ENCODE data around the gene LZTS2. TPM values are rescaled to one million over a fixed set of nuclear protein-coding genes. Genes with fewer than 3 reads are reported as not detected.
"Not testable (repeated sequence)": the region's sequence is repeated elsewhere in the genome, so short reads cannot be mapped to it uniquely, and the experiment has no call there.

LZTS2 gene
- polyA plus RNA-seq, 1 experiment: 33.3 TPM

DNA sequence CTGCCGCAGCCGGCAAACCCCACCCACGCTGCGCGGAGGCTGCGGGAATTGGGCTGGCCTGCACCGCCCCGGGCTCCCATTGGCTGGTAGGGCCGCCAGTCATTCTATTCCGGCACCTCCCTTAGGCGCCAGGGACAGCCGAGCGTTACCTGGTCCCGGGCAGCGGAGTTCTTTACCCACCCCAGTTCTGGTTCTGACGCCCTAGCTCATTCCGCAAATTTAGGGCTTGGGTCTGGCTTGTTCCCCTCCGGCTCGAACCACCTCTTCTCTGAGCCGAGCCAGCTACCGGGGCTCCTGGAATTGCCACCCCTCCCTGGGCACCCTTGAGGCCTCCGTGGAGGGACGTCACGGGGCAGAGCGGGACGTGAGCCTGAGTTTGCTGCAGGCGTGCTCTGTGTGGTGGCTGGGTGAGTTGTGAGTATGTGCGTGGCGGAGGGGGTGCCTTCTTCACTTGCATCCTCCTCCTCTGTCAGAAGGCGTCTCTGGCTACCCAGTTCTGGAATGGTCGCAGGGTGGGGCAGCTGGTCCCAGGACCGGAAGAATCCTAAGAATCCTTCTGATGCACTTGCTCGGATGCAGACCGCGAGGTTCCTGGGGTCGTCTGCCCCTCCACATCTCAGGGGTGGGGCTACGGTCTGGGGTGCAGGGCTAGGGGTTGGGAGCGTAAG lies 31.7 kb downstream of the LZTS2 start, which contains the start of the genes PDZD7 and SFXN3:
Gene PDZD7 (minus strand): TSS at position 2 of the 668 bp plus-strand sequence. CDS start 910 bp downstream, outside the sequence.
Gene SFXN3 (plus strand): TSS at position 107 of the 668 bp plus-strand sequence. CDS start 3,461 bp downstream, outside the sequence.
- peak; percentile 83 for DNase-seq (ENCODE audit: low read depth, low spot score)
- POLR2A ChIA-PET: interaction anchor here (0.9 to 1.6 kb wide), 7 partner anchors 10 to 30 kb away, joined by 3 to 10 read pairs (median 5); partner anchors contain the start of gene KAZALD1
- TF ChIP-seq, protein P1, sequence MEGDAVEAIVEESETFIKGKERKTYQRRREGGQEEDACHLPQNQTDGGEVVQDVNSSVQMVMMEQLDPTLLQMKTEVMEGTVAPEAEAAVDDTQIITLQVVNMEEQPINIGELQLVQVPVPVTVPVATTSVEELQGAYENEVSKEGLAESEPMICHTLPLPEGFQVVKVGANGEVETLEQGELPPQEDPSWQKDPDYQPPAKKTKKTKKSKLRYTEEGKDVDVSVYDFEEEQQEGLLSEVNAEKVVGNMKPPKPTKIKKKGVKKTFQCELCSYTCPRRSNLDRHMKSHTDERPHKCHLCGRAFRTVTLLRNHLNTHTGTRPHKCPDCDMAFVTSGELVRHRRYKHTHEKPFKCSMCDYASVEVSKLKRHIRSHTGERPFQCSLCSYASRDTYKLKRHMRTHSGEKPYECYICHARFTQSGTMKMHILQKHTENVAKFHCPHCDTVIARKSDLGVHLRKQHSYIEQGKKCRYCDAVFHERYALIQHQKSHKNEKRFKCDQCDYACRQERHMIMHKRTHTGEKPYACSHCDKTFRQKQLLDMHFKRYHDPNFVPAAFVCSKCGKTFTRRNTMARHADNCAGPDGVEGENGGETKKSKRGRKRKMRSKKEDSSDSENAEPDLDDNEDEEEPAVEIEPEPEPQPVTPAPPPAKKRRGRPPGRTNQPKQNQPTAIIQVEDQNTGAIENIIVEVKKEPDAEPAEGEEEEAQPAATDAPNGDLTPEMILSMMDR (IDR thresholded peaks at IDR 0.05; ENCODE audit: low read depth, low read length): no peak
- CTCF ChIA-PET: interaction anchor here (0.8 to 5.8 kb wide), 10 partner anchors 10 to 112 kb away, joined by 3 to 46 read pairs (median 4); partner anchors contain the start of gene LZTS2
- H3K4me3 ChIP-seq (ENCODE audit: low read depth, low read length): peak within 1 kb of the TSS; percentile 96
- peak within 1 kb of the TSS; percentile 99 for H3K27ac ChIP-seq (ENCODE audit: low read depth, low read length)
- no peaks in the 10 kb centered on the region; the same call in 1 of the 2 replicates for H3K9me3 ChIP-seq (ENCODE audit: control insufficient read depth, insufficient read depth, low read length)
- H3K27me3 ChIP-seq (ENCODE audit: control insufficient read depth, insufficient read depth, low read length): no peaks in the 10 kb centered on the region

- POLR2A ChIA-PET: interaction anchor here (0.6 to 1.6 kb wide), 8 partner anchors 8 to 34 kb away, joined by 3 to 10 read pairs (median 4); partner anchors contain the start of gene KAZALD1
- no peaks in the 10 kb centered on the region; the same call in 1 of the 2 replicates for H3K9me3 ChIP-seq (ENCODE audit: control insufficient read depth, insufficient read depth, low read length)
- TF ChIP-seq, protein P1 (IDR thresholded peaks at IDR 0.05; ENCODE audit: low read depth, low read length): no peak
- peak overlapping the region; percentile 99 for H3K27ac ChIP-seq (ENCODE audit: low read depth, low read length)
- peak overlapping the region; percentile 96 for H3K4me3 ChIP-seq (ENCODE audit: low read depth, low read length)
- H3K27me3 ChIP-seq (ENCODE audit: control insufficient read depth, insufficient read depth, low read length): no peaks in the 10 kb centered on the region
- CTCF ChIA-PET: interaction anchor here (0.7 to 5.8 kb wide), 8 partner anchors 9 to 1091 kb away, joined by 3 to 46 read pairs (median 6); no protein-coding TSS in a partner anchor
- DNase-seq (ENCODE audit: low read depth, low spot score): no peak
Measured at GRCh38 chr10:101031796-101032636, 32.4 kb downstream of the LZTS2 start.

DNA sequence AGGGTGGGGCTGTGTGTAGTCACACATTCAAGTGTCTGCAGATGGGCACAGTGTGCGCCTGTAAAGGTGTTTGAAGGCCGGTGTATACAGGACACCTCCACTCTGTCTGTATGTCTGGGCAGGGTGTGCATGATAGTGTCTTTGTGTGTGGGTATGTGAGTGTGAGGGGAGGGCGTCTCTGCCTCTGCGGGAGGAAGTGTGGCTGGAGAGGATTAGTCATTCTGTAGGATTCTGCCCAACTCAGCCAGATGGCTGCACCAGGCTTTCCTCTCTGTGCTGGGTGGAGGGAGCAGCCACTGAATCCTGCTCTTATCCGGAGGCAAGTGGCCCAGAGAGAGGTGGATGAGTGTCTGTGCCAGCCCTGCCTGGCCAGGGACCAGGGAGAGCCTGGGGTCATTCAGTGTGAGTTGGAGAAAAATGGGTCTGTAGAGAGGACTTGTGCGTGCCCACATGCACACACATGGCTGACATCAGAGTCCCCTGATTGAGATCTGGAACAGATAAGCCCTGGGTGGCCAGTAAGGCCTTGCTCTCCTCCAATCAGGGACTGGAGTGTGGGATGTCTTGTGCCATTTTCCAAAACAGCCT lies 33.1 kb downstream of the LZTS2 start:
- H3K27me3 ChIP-seq (ENCODE audit: control insufficient read depth, insufficient read depth, low read length): no peaks in the 10 kb centered on the region
- H3K4me3 ChIP-seq (ENCODE audit: low read depth, low read length): peak overlapping the region; percentile 96
- H3K9me3 ChIP-seq (ENCODE audit: control insufficient read depth, insufficient read depth, low read length): no peaks in the 10 kb centered on the region; the same call in 1 of the 2 replicates
- CTCF ChIA-PET: interaction anchor here (0.7 to 5.8 kb wide), 8 partner anchors 9 to 1090 kb away, joined by 3 to 46 read pairs (median 12); no protein-coding TSS in a partner anchor
- DNase-seq (ENCODE audit: low read depth, low spot score): peak; percentile 75
- TF ChIP-seq, protein P1 (IDR thresholded peaks at IDR 0.05; ENCODE audit: low read depth, low read length): no peak
- POLR2A ChIA-PET: interaction anchor here (0.6 to 1.6 kb wide), 7 partner anchors 7 to 29 kb away, joined by 3 to 10 read pairs (median 5); partner anchors contain the start of gene KAZALD1
- peak overlapping the region; percentile 99 for H3K27ac ChIP-seq (ENCODE audit: low read depth, low read length)

GRCh38 chr10:101033276-101033675 lies 33.7 kb downstream of the LZTS2 start:
- no peaks in the 10 kb centered on the region; the same call in 1 of the 2 replicates for H3K9me3 ChIP-seq (ENCODE audit: control insufficient read depth, insufficient read depth, low read length)
- ChIA-PET CTCF (interaction anchor here (0.9 to 3.2 kb wide), 2 partner anchors 14 to 17 kb away, joined by 3 to 19 read pairs; no protein-coding TSS in a partner anchor), POLR2A (interaction anchor here (1.5 kb wide), 1 partner anchor 29 kb away, joined by 4 read pairs; no protein-coding TSS in a partner anchor)
- peak overlapping the region; percentile 99 for H3K27ac ChIP-seq (ENCODE audit: low read depth, low read length)
- TF ChIP-seq, protein P1 (IDR thresholded peaks at IDR 0.05; ENCODE audit: low read depth, low read length): no peak
- no peak for DNase-seq (ENCODE audit: low read depth, low spot score)
- H3K4me3 ChIP-seq (ENCODE audit: low read depth, low read length): peak overlapping the region; percentile 96
- no peaks in the 10 kb centered on the region for H3K27me3 ChIP-seq (ENCODE audit: control insufficient read depth, insufficient read depth, low read length)

DNA sequence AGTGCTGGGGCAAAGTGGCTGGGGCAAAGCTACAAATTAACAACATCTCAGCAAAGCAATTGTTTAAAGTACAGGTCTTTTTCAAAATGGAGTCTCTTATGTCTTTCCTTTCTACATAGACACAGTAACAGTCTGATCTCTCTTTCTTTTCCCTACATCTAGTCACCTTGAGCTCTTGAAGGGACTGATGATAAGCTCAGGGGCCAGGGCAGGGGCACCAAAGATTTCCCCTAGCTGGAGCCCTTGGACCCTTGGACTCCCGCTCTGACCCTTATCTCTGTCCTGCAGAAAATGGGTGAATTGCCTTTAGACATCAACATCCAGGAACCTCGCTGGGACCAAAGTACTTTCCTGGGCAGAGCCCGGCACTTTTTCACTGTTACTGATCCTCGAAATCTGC lies 34.8 kb downstream of the LZTS2 start:
- H3K9me3 ChIP-seq (ENCODE audit: control insufficient read depth, insufficient read depth, low read length); H3K27me3 ChIP-seq (ENCODE audit: control insufficient read depth, insufficient read depth, low read length); DNase-seq (ENCODE audit: low read depth, low spot score); POLR2A ChIA-PET; H3K4me3 ChIP-seq (ENCODE audit: low read depth, low read length); H3K27ac ChIP-seq (ENCODE audit: low read depth, low read length): not testable (repeated sequence)
- CTCF ChIA-PET: interaction anchor here (0.6 to 3.2 kb wide), 6 partner anchors 9 to 42 kb away, joined by 3 to 19 read pairs (median 3); no protein-coding TSS in a partner anchor

Data from AG04450 (cell line).